ENCODE results near the gene CAV2.

CAV2 gene

GRCh38 chr7:116526897-116527296 is 27.4 kb downstream of the CAV2 start:
- Histone ChIP-seq H3F3A (ENCODE audit: control insufficient read depth, insufficient read depth) (no peaks in the 10 kb centered on the region), H4K20me1 (ENCODE audit: control insufficient read depth, insufficient read depth, low read depth, low read length) (no peaks in the 10 kb centered on the region), H3K27me3 (ENCODE audit: control insufficient read depth, low read length) (peaks cover 61% of the 10 kb centered on the region), H3K9me3 (ENCODE audit: control insufficient read depth, insufficient read depth, low read length) (no peaks in the 10 kb centered on the region), H3K27ac (ENCODE audit: low read depth, low read length) (no peak overlapping the region), H3K4me2 (ENCODE audit: low read length) (no peak overlapping the region; the same call in 1 of the 2 replicates), H3K36me3 (ENCODE audit: control insufficient read depth, low read length) (no peaks in the 10 kb centered on the region), H3K4me3 (ENCODE audit: low read length) (no peak overlapping the region; the same call in 1 of the 2 replicates), H3K79me2 (ENCODE audit: control insufficient read depth, low read length) (no peaks in the 10 kb centered on the region), H3K9me2 (replicated peaks; ENCODE audit: control insufficient read depth, low read length) (no peaks in the 10 kb centered on the region), H3K4me1 (ENCODE audit: control insufficient read depth, low read length) (peaks cover 18% of the 10 kb centered on the region)
- TF ChIP-seq EZH2phosphoT487 (IDR thresholded peaks at IDR 0.05; ENCODE audit: borderline replicate concordance, low read length): no peak
- no peak for TF ChIP-seq CTCF (IDR thresholded peaks at IDR 0.05; ENCODE audit: low read depth, low read length, poor library complexity, severe bottlenecking)

GRCh38 chr7:116527521-116527920 is 28.0 kb downstream of the CAV2 start:
- Histone ChIP-seq H3K79me2 (ENCODE audit: control insufficient read depth, low read length) (no peaks in the 10 kb centered on the region), H3K4me3 (ENCODE audit: low read length) (no peak overlapping the region)

GRCh38 chr7:116528008-116528789 is 28.7 kb downstream of the CAV2 start:
- Histone ChIP-seq H3K27ac (ENCODE audit: low read depth, low read length) (no peak overlapping the region), H3K79me2 (ENCODE audit: control insufficient read depth, low read length) (no peaks in the 10 kb centered on the region), H3F3A (ENCODE audit: control insufficient read depth, insufficient read depth) (no peaks in the 10 kb centered on the region), H3K4me3 (ENCODE audit: low read length) (no peak overlapping the region), H3K27me3 (ENCODE audit: control insufficient read depth, low read length) (peaks cover 56% of the 10 kb centered on the region), H3K4me1 (ENCODE audit: control insufficient read depth, low read length) (peaks cover 18% of the 10 kb centered on the region), H3K36me3 (ENCODE audit: control insufficient read depth, low read length) (no peaks in the 10 kb centered on the region), H4K20me1 (ENCODE audit: control insufficient read depth, insufficient read depth, low read depth, low read length) (no peaks in the 10 kb centered on the region), H3K4me2 (ENCODE audit: low read length) (no peak overlapping the region), H3K9me3 (ENCODE audit: control insufficient read depth, insufficient read depth, low read length) (no peaks in the 10 kb centered on the region), H3K9me2 (replicated peaks; ENCODE audit: control insufficient read depth, low read length) (no peaks in the 10 kb centered on the region)
- TF ChIP-seq EZH2phosphoT487 (IDR thresholded peaks at IDR 0.05; ENCODE audit: borderline replicate concordance, low read length) (no peak), CTCF (IDR thresholded peaks at IDR 0.05; ENCODE audit: low read depth, low read length, poor library complexity, severe bottlenecking) (no peak)

More at GRCh38 chr7:116527521-116527920, 28.0 kb downstream of the CAV2 start:
- Histone ChIP-seq H4K20me1 (ENCODE audit: control insufficient read depth, insufficient read depth, low read depth, low read length) (no peaks in the 10 kb centered on the region), H3K9me2 (replicated peaks; ENCODE audit: control insufficient read depth, low read length) (no peaks in the 10 kb centered on the region), H3K4me2 (ENCODE audit: low read length) (no peak overlapping the region), H3K9me3 (ENCODE audit: control insufficient read depth, insufficient read depth, low read length) (no peaks in the 10 kb centered on the region), H3K27me3 (ENCODE audit: control insufficient read depth, low read length) (peaks cover 56% of the 10 kb centered on the region), H3K27ac (ENCODE audit: low read depth, low read length) (no peak overlapping the region), H3K36me3 (ENCODE audit: control insufficient read depth, low read length) (no peaks in the 10 kb centered on the region), H3F3A (ENCODE audit: control insufficient read depth, insufficient read depth) (no peaks in the 10 kb centered on the region), H3K4me1 (ENCODE audit: control insufficient read depth, low read length) (peaks cover 18% of the 10 kb centered on the region)
- TF ChIP-seq EZH2phosphoT487 (IDR thresholded peaks at IDR 0.05; ENCODE audit: borderline replicate concordance, low read length) (no peak), CTCF (IDR thresholded peaks at IDR 0.05; ENCODE audit: low read depth, low read length, poor library complexity, severe bottlenecking) (no peak)

Data from DOHH2 (cell line).